NCI-H1092 treated with DMSO at 0.1 percent for 48 hours (cell line): ENCODE results near the gene CCDC69.
"Not testable (repeated sequence)": the region's sequence is repeated elsewhere in the genome, so short reads cannot be mapped to it uniquely, and the experiment has no call there.

Experiments
- DNase-seq: peaks from one replicate; lab custom pipeline; 2025; lab: John Stamatoyannopoulos, UW

CCDC69 gene

GRCh38 chr5:151222054-151222789, 1.7 kb downstream of the CCDC69 start:
- DNase-seq: no peak

GRCh38 chr5:151221574-151221973, 2.3 kb downstream of the CCDC69 start:
- no peak for DNase-seq

DNA sequence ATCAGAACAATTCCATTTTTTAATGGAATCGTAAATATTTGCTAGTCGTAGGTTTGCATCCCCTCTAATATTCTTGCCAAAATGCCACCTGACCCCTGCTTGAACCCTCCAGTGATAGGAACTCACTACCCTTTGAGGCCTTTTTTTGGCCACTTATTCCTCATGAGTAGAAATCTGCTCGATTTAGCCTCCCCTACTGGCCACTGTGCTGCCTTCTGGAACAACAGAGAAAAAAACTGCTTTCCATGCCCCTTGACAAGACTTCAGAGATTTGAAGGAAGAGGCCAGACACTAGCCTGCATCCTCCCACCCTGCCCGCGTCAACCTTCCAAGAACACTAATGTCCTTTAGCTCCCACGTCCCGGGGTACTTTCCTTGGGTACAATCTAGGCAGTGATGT, 4.1 kb downstream of the CCDC69 start:
- no peak for DNase-seq

DNA sequence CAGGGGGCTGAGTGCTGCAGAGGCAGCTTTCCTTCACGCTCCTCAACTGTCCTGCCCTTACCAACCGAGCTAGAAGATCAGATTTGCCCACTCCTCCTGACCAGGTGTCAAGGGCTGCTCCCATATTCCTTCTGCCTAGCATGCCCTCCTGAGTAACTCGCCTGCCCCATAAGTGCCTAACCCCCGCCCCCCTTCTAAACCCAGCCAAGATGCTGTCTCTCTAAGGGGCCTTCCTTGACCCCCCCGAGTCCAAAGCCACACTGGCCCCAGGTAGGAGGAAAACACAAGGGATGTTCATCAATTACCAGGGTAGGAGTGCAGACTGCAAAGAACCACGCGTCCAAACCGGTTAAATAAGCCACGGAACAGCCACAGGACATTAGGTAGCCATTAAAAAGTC, 4.8 kb downstream of the CCDC69 start:
- DNase-seq: no peak

- DNase-seq: no peak
Measured at GRCh38 chr5:151218177-151218576, 5.7 kb downstream of the CCDC69 start.

GRCh38 chr5:151216781-151217180, 7.1 kb downstream of the CCDC69 start:
- no peak for DNase-seq

- no peak for DNase-seq
Measured at GRCh38 chr5:151215546-151215880, 8.4 kb downstream of the CCDC69 start.

GRCh38 chr5:151214614-151215545, 9.0 kb downstream of the CCDC69 start:
- DNase-seq: no peak

GRCh38 chr5:151213803-151214613, 9.9 kb downstream of the CCDC69 start:
- no peak for DNase-seq

DNA sequence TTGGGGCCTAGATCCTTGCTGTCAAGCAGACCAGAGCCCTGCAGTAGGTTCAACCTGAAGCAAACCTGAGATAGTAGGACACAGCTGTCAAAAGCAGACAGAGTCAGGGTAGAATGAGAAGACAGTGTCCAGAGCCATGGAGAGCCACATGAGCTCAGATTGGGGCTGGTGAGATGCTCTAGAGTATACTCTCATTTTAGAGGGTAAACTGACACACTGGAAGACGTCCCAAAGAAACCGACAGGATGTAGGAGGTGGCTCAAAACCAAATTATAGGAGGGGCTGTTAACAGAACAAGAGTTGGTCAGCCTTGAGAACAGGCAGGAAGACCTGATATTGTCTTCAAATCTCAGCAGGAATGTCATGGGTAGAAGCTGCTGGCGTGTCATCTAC, 11.5 kb downstream of the CCDC69 start:
- DNase-seq: no peak

- DNase-seq: no peak
Measured at GRCh38 chr5:151208481-151208914, 15.4 kb downstream of the CCDC69 start.

- no peak for DNase-seq
Measured at GRCh38 chr5:151205411-151205810, 18.5 kb downstream of the CCDC69 start.

GRCh38 chr5:151204051-151204450, 19.8 kb downstream of the CCDC69 start:
- no peak for DNase-seq

DNA sequence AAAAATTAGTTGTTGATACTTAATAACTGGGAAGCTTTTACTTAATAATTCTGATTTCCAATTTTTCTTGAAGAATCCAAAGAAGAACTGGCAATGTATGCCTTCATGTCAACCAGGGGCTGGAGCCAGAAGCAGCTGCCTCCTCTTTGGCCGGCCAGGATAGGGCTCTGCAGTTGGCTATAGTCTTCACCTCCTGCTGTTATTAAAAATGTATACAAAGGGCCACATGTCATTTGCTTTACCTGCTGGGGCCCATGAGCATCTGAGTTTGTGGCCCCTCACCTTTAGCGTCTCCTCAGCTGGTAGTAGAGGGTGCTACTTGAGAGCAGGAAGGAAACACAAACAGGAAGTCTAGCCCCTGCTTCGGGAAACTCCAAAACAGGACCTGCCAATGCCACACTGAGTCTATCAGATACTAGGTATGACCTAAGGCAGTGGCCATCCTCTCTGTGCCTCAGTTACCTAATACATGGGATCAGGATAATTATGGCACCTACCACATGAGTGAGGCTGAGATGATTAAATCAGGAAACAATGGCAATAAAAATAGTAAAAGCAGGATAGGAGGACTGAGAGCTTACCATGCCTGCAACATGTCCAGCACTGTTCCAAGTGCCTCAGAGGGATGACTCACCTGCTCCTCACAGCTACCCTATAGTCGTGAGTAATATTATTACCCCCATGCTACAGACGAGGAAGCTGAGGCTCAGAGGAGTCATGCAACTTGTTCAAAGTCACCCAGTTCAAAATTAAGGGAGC, 21.3 kb downstream of the CCDC69 start:
- DNase-seq: no peak

GRCh38 chr5:151200913-151201595, 22.8 kb downstream of the CCDC69 start:
- DNase-seq: no peak

DNA sequence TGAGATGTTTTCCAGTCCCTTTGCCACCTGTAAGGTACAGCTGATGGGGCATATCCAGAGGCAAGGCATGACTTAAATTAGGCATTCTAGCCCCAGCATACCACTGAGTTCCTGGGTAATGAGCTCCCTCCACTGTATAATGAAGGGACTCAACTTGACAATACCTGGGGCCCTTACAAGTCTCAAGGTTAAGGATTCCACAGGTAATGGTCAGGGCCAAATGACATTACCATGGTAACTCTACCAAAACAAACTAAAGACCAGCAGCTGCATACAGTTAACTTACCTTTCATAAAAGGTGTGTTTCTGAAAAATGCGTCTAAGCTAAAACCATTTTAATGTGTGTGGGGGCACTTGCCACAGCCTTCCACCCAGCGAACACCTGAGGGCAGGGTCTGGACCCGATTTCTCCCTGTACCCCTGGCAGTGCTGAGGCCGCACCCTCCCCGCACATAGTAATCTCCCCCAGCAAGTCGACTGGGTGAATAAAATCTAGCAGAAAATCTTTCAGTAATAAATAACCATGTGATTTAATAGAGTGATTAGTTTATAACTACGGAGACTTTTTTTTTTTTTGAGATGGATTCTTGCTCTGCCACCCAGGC, 24.2 kb downstream of the CCDC69 start:
- no peak for DNase-seq

DNA sequence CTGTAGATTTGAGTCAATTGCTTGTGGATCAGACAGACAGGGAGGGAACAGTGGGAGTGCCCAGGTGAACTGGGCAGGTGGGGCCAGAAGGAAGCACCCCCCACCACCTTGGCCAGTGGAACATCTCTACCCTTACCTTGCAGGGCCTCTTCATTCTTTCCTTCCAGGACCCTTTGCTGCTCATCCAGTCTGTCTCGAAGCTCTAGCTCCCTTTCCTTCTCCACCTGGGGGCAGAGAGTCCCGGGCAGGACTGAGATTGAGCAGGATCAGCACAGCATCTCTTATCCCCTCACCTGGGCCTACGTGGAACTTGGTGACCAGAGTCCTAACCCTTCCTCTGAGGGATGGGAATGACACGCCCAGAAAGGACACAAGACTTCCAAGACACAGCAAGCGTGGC, 25.0 kb downstream of the CCDC69 start:
- no peak for DNase-seq

DNA sequence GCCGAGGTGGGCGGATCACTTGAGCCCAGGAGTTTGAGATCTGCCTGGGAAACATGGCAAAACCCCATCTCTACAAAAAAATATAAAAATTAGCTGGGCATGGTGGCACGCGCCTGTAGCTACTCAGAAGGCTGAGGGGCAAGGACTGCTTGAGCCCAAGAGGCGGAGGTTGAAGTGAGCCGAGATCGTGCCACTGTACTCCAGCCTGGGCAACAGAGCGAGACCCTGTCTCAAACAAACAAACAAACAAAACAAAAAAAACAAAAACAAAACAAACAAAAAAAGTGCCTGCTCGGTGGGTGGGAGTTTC, 26.6 kb downstream of the CCDC69 start:
- not testable (repeated sequence) for DNase-seq

DNA sequence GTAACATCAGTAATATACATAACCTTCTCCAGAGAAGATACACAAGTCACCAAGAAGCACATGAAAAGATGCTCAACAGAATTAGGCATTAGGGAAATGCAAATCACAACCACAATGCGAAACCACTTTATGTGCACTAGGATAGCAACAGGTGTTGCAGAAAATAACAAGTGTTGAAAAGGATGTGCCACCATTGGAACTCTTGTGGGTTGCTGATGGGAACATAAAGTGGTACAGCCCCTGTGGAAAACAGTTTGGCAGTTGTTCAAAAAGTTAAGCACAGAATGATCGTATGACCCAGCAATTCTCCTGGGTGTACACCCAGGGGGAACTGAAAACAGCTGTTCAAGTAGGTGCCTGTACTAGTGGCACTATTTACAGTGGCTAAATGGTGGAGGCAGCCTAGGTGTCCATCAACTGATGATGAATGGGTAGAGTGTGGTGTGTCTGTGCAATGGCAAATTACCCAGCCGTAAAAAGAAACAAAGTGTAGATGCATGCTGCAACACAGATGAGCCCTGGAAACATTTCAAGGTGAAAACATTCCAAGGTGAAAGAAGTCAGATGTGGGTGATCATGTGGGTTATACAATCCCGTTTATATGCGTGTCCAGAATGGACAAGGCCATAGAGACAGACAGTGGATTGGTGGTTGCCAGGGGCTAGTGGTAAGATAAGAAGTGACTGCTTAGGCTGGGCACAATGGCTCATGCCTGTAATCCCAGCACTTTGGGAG, 27.2 kb downstream of the CCDC69 start:
- DNase-seq: no peak

- no peak for DNase-seq
Measured at GRCh38 chr5:151195622-151196021, 28.3 kb downstream of the CCDC69 start.
